HL-60 (cell line): Measurements from ENCODE around the gene PDK1.

Experiments used
- CTCF ChIP-seq: IDR thresholded peaks from one replicate; pipeline ENCODE4 v1.5.1; 2011; ENCODE audit warnings: low read length, control low read depth, inconsistent platforms; ENCODE audit not compliant: insufficient read depth
- POLR2AphosphoS5 ChIP-seq: IDR thresholded peaks from 2 replicates; pipeline ENCODE4 v1.6.1; 2012; ENCODE audit warnings: low read depth

GRCh38 chr2:172549131-172549530, 6.8 kb upstream of the PDK1 start:
- TF ChIP-seq CTCF (no peak), POLR2AphosphoS5 (no peak)
